MM.1S (cell line): ENCODE measurements around the gene RBM15B.

Experiments used
- DNase-seq: peaks from one replicate; pipeline ENCODE4 v3.0.0-alpha.2; 2015
- H2AFZ ChIP-seq: fragments of 300-600 bp; sonication (generic); 2 replicates; pipeline ENCODE4 v1.6.0; 2016; ENCODE audit warnings: antibody characterized with exemption, low read length
- H3F3A ChIP-seq: fragments of 300-600 bp; sonication (generic); 2 replicates; pipeline ENCODE4 v1.6.1; 2016; ENCODE audit warnings: mild to moderate bottlenecking, antibody characterized with exemption, low read length, moderate library complexity, mixed read lengths; ENCODE audit not compliant: insufficient read depth
- H3K27ac ChIP-seq: fragments of 300-600 bp; sonication (generic); 2 replicates; pipeline ENCODE4 v1.5.1; 2016; ENCODE audit warnings: mild to moderate bottlenecking, low read length
- H3K27me3 ChIP-seq: fragments of 300-600 bp; sonication (generic); replicated peaks from 2 replicates; pipeline ENCODE4 v1.6.0; 2016; ENCODE audit warnings: low read length; ENCODE audit not compliant: insufficient read depth
- H3K36me3 ChIP-seq: fragments of 300-600 bp; sonication (generic); replicated peaks from 2 replicates; pipeline ENCODE4 v1.6.1; 2016; ENCODE audit warnings: mild to moderate bottlenecking, low read length, mixed read lengths; ENCODE audit not compliant: insufficient read depth
- H3K4me1 ChIP-seq: fragments of 300-600 bp; sonication (generic); 2 replicates; pipeline ENCODE4 v1.6.1; 2016; ENCODE audit warnings: low read length, mixed read lengths
- H3K4me2 ChIP-seq: fragments of 300-600 bp; sonication (generic); 2 replicates; pipeline ENCODE4 v1.6.0; 2016; ENCODE audit warnings: low read depth, low read length
- H3K4me3 ChIP-seq: fragments of 300-600 bp; sonication (generic); 2 replicates; pipeline ENCODE4 v1.5.1; 2016; ENCODE audit warnings: low read length, mixed read lengths
- H3K79me2 ChIP-seq: fragments of 300-600 bp; sonication (generic); 2 replicates; pipeline ENCODE4 v1.6.1; 2016; ENCODE audit warnings: mixed run types, low read length, mixed read lengths
- H3K9ac ChIP-seq: fragments of 300-600 bp; sonication (generic); 2 replicates; pipeline ENCODE4 v1.6.1; 2016; ENCODE audit warnings: low read length, mixed read lengths
- H3K9me2 ChIP-seq: fragments of 300-600 bp; sonication (generic); replicated peaks from 2 replicates; pipeline ENCODE4 v1.6.1; 2016; ENCODE audit warnings: mild to moderate bottlenecking, low read length, mixed read lengths; ENCODE audit not compliant: insufficient read depth
- H3K9me3 ChIP-seq: fragments of 300-600 bp; sonication (generic); replicated peaks from 2 replicates; pipeline ENCODE4 v1.6.1; 2016; ENCODE audit warnings: mild to moderate bottlenecking, low read length, mixed read lengths; ENCODE audit not compliant: insufficient read depth
- H4K20me1 ChIP-seq: fragments of 300-600 bp; sonication (generic); 2 replicates; pipeline ENCODE4 v1.6.1; 2016; ENCODE audit warnings: mild to moderate bottlenecking, low read length, moderate library complexity, mixed read lengths; ENCODE audit not compliant: insufficient read depth
- EZH2 ChIP-seq: fragments of 300-600 bp; sonication (generic); optimal IDR thresholded peaks from 2 replicates; pipeline ENCODE3; 2017; ENCODE audit warnings: low read depth, mild to moderate bottlenecking, antibody characterized with exemption, low read length, mixed read lengths
- EZH2phosphoT487 ChIP-seq: fragments of 300-600 bp; sonication (generic); IDR thresholded peaks from 2 replicates; pipeline ENCODE4 v1.6.1; 2018; ENCODE audit warnings: antibody characterized with exemption, low read length
- TF ChIP-seq, protein P1 (sequence below): fragments of 300-600 bp; sonication (generic); IDR thresholded peaks from 2 replicates; pipeline ENCODE4 v1.5.1; 2016; ENCODE audit warnings: antibody characterized with exemption, low read length, mixed read lengths

Gene RBM15B

DNA sequence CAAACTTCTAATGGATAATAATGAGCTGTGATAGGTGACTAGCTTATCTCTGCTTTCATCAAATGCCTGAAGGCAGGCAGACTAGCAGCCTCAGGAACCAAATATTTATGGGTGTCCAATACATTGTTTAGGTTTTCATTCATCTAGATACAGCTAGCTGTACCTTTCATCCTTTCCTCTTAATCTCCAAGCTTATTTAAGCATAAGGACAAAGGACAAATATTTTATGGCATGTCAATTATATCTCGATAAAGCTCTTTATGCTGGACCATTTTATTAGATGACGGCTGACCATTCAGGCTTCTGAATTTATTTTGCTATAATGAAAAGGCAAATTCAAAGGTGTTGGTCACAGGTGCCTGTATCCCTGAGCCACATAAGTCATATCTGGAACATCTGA is 16.9 kb downstream of the RBM15B start:
- Histone ChIP-seq H3K79me2 (peaks cover 53% of the 10 kb centered on the region), H2AFZ (no peak overlapping the region), H3K9me2 (no peaks in the 10 kb centered on the region), H3K27ac (no peak overlapping the region), H4K20me1 (no peaks in the 10 kb centered on the region), H3K4me2 (no peak overlapping the region), H3F3A (no peaks in the 10 kb centered on the region; the same call in 1 of the 2 replicates), H3K4me3 (no peak overlapping the region), H3K9me3 (no peaks in the 10 kb centered on the region), H3K4me1 (no peaks in the 10 kb centered on the region), H3K36me3 (peaks cover 10% of the 10 kb centered on the region; the same call in 1 of the 2 replicates), H3K27me3 (no peaks in the 10 kb centered on the region), H3K9ac (no peak overlapping the region)
- TF ChIP-seq, protein P1, sequence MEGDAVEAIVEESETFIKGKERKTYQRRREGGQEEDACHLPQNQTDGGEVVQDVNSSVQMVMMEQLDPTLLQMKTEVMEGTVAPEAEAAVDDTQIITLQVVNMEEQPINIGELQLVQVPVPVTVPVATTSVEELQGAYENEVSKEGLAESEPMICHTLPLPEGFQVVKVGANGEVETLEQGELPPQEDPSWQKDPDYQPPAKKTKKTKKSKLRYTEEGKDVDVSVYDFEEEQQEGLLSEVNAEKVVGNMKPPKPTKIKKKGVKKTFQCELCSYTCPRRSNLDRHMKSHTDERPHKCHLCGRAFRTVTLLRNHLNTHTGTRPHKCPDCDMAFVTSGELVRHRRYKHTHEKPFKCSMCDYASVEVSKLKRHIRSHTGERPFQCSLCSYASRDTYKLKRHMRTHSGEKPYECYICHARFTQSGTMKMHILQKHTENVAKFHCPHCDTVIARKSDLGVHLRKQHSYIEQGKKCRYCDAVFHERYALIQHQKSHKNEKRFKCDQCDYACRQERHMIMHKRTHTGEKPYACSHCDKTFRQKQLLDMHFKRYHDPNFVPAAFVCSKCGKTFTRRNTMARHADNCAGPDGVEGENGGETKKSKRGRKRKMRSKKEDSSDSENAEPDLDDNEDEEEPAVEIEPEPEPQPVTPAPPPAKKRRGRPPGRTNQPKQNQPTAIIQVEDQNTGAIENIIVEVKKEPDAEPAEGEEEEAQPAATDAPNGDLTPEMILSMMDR: no peak
- TF ChIP-seq EZH2phosphoT487 (no peak), EZH2 (no peak)
- no peak for DNase-seq

DNA sequence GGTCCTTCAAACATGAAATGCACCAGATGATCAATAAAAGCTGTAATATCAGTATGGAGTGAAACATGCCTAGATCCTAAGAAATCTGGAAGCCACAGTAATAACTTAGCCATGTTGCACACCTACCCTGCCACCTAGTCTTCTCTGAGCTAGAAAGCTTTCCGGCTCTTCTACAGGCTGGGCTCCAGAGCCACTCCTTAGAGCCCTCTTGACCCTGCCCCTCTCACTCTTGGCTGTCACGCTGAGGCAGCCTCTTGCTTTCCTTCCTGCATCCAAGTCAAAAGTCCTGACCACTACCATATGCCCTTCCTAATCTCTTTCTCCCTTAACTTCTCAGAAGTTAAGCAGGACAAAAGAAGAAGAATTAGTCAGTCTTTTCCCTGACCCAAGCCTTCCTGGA is 17.7 kb downstream of the RBM15B start:
- Histone ChIP-seq H3K9me2 (no peaks in the 10 kb centered on the region), H3K4me1 (no peaks in the 10 kb centered on the region), H3K4me3 (no peak overlapping the region), H4K20me1 (no peaks in the 10 kb centered on the region), H3K9me3 (no peaks in the 10 kb centered on the region), H3K27me3 (no peaks in the 10 kb centered on the region), H3K4me2 (no peak overlapping the region), H3K79me2 (peaks cover 47% of the 10 kb centered on the region), H2AFZ (no peak overlapping the region), H3F3A (no peaks in the 10 kb centered on the region), H3K36me3 (peaks cover 12% of the 10 kb centered on the region; the same call in 1 of the 2 replicates), H3K27ac (no peak overlapping the region), H3K9ac (no peak overlapping the region)
- no peak for DNase-seq
- TF ChIP-seq EZH2phosphoT487 (no peak), EZH2 (no peak)
- TF ChIP-seq, protein P1: no peak

DNA sequence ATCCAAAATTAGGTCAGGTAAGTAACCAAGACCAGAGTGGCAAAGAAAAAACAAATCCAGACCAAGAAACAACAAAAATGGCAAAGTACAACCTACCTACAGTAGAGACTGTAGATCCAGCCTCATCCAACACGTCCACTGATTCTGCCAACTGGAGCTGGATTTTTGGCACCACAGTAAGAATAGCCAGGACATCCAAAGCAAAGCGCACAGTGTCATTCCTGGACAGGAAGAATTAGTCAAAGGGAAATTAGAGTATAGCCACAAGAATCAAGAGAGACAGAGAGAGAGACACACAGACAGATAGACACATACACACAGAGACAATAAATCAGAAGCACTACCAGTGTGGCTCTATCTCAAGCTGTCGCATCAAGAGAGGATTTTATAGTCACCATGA is 31.1 kb downstream of the RBM15B start:
- Histone ChIP-seq H4K20me1 (no peaks in the 10 kb centered on the region), H3K9ac (no peak overlapping the region), H3K36me3 (peaks cover 4% of the 10 kb centered on the region; the same call in 1 of the 2 replicates), H3K9me2 (no peaks in the 10 kb centered on the region), H2AFZ (no peak overlapping the region), H3K4me2 (no peak overlapping the region), H3K4me3 (no peak overlapping the region), H3K9me3 (no peaks in the 10 kb centered on the region), H3K4me1 (no peaks in the 10 kb centered on the region), H3K27ac (no peak overlapping the region), H3K27me3 (no peaks in the 10 kb centered on the region), H3F3A (no peaks in the 10 kb centered on the region), H3K79me2 (no peaks in the 10 kb centered on the region)
- DNase-seq: no peak
- TF ChIP-seq EZH2 (no peak), EZH2phosphoT487 (no peak)
- TF ChIP-seq, protein P1: no peak
